MM.1S (cell line): ENCODE measurements around the gene CHPF2.

ENCODE experiments used
- DNase-seq: peaks from one replicate; pipeline ENCODE4 v3.0.0-alpha.2; 2015
- H2AFZ ChIP-seq: fragments of 300-600 bp; sonication (generic); 2 replicates; pipeline ENCODE4 v1.6.0; 2016; ENCODE audit warnings: antibody characterized with exemption, low read length
- H3F3A ChIP-seq: fragments of 300-600 bp; sonication (generic); 2 replicates; pipeline ENCODE4 v1.6.1; 2016; ENCODE audit warnings: mild to moderate bottlenecking, antibody characterized with exemption, low read length, moderate library complexity, mixed read lengths; ENCODE audit not compliant: insufficient read depth
- H3K27ac ChIP-seq: fragments of 300-600 bp; sonication (generic); 2 replicates; pipeline ENCODE4 v1.5.1; 2016; ENCODE audit warnings: mild to moderate bottlenecking, low read length
- H3K27me3 ChIP-seq: fragments of 300-600 bp; sonication (generic); replicated peaks from 2 replicates; pipeline ENCODE4 v1.6.0; 2016; ENCODE audit warnings: low read length; ENCODE audit not compliant: insufficient read depth
- H3K36me3 ChIP-seq: fragments of 300-600 bp; sonication (generic); replicated peaks from 2 replicates; pipeline ENCODE4 v1.6.1; 2016; ENCODE audit warnings: mild to moderate bottlenecking, low read length, mixed read lengths; ENCODE audit not compliant: insufficient read depth
- H3K4me1 ChIP-seq: fragments of 300-600 bp; sonication (generic); 2 replicates; pipeline ENCODE4 v1.6.1; 2016; ENCODE audit warnings: low read length, mixed read lengths
- H3K4me2 ChIP-seq: fragments of 300-600 bp; sonication (generic); 2 replicates; pipeline ENCODE4 v1.6.0; 2016; ENCODE audit warnings: low read depth, low read length
- H3K4me3 ChIP-seq: fragments of 300-600 bp; sonication (generic); 2 replicates; pipeline ENCODE4 v1.5.1; 2016; ENCODE audit warnings: low read length, mixed read lengths
- H3K79me2 ChIP-seq: fragments of 300-600 bp; sonication (generic); 2 replicates; pipeline ENCODE4 v1.6.1; 2016; ENCODE audit warnings: mixed run types, low read length, mixed read lengths
- H3K9ac ChIP-seq: fragments of 300-600 bp; sonication (generic); 2 replicates; pipeline ENCODE4 v1.6.1; 2016; ENCODE audit warnings: low read length, mixed read lengths
- H3K9me2 ChIP-seq: fragments of 300-600 bp; sonication (generic); replicated peaks from 2 replicates; pipeline ENCODE4 v1.6.1; 2016; ENCODE audit warnings: mild to moderate bottlenecking, low read length, mixed read lengths; ENCODE audit not compliant: insufficient read depth
- H3K9me3 ChIP-seq: fragments of 300-600 bp; sonication (generic); replicated peaks from 2 replicates; pipeline ENCODE4 v1.6.1; 2016; ENCODE audit warnings: mild to moderate bottlenecking, low read length, mixed read lengths; ENCODE audit not compliant: insufficient read depth
- H4K20me1 ChIP-seq: fragments of 300-600 bp; sonication (generic); 2 replicates; pipeline ENCODE4 v1.6.1; 2016; ENCODE audit warnings: mild to moderate bottlenecking, low read length, moderate library complexity, mixed read lengths; ENCODE audit not compliant: insufficient read depth
- EZH2 ChIP-seq: fragments of 300-600 bp; sonication (generic); optimal IDR thresholded peaks from 2 replicates; pipeline ENCODE3; 2017; ENCODE audit warnings: low read depth, mild to moderate bottlenecking, antibody characterized with exemption, low read length, mixed read lengths
- EZH2phosphoT487 ChIP-seq: fragments of 300-600 bp; sonication (generic); IDR thresholded peaks from 2 replicates; pipeline ENCODE4 v1.6.1; 2018; ENCODE audit warnings: antibody characterized with exemption, low read length
- TF ChIP-seq, protein P1 (sequence below): fragments of 300-600 bp; sonication (generic); IDR thresholded peaks from 2 replicates; pipeline ENCODE4 v1.5.1; 2016; ENCODE audit warnings: antibody characterized with exemption, low read length, mixed read lengths

CHPF2 gene

DNA sequence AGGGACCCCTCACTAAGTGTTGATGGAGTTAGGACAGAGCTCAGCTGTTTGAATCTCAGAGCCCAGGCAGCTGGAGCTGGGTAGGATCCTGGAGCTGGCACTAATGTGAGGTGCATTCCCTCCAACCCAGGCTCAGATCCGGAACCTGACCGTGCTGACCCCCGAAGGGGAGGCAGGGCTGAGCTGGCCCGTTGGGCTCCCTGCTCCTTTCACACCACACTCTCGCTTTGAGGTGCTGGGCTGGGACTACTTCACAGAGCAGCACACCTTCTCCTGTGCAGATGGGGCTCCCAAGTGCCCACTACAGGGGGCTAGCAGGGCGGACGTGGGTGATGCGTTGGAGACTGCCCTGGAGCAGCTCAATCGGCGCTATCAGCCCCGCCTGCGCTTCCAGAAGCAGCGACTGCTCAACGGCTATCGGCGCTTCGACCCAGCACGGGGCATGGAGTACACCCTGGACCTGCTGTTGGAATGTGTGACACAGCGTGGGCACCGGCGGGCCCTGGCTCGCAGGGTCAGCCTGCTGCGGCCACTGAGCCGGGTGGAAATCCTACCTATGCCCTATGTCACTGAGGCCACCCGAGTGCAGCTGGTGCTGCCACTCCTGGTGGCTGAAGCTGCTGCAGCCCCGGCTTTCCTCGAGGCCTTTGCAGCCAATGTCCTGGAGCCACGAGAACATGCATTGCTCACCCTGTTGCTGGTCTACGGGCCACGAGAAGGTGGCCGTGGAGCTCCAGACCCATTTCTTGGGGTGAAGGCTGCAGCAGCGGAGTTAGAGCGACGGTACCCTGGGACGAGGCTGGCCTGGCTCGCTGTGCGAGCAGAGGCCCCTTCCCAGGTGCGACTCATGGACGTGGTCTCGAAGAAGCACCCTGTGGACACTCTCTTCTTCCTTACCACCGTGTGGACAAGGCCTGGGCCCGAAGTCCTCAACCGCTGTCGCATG is 5.2 kb downstream of the CHPF2 start:
- Histone ChIP-seq H3K79me2 (peaks cover 34% of the 10 kb centered on the region), H3K27ac (no peak overlapping the region), H3K36me3 (peaks cover 8% of the 10 kb centered on the region; the same call in 1 of the 2 replicates), H3K4me1 (peaks cover 10% of the 10 kb centered on the region), H4K20me1 (no peaks in the 10 kb centered on the region), H2AFZ (no peak overlapping the region), H3K4me2 (no peak overlapping the region), H3K27me3 (no peaks in the 10 kb centered on the region), H3K9ac (no peak overlapping the region), H3K9me3 (no peaks in the 10 kb centered on the region), H3F3A (0 out of 2 replicates have a peak, but pooled peaks cover under 1% of the 10 kb centered on the region), H3K9me2 (no peaks in the 10 kb centered on the region), H3K4me3 (no peak overlapping the region)
- TF ChIP-seq, protein P1, sequence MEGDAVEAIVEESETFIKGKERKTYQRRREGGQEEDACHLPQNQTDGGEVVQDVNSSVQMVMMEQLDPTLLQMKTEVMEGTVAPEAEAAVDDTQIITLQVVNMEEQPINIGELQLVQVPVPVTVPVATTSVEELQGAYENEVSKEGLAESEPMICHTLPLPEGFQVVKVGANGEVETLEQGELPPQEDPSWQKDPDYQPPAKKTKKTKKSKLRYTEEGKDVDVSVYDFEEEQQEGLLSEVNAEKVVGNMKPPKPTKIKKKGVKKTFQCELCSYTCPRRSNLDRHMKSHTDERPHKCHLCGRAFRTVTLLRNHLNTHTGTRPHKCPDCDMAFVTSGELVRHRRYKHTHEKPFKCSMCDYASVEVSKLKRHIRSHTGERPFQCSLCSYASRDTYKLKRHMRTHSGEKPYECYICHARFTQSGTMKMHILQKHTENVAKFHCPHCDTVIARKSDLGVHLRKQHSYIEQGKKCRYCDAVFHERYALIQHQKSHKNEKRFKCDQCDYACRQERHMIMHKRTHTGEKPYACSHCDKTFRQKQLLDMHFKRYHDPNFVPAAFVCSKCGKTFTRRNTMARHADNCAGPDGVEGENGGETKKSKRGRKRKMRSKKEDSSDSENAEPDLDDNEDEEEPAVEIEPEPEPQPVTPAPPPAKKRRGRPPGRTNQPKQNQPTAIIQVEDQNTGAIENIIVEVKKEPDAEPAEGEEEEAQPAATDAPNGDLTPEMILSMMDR = no peak
- no peak for TF ChIP-seq EZH2
- no peak for TF ChIP-seq EZH2phosphoT487
- no peak for DNase-seq

DNA sequence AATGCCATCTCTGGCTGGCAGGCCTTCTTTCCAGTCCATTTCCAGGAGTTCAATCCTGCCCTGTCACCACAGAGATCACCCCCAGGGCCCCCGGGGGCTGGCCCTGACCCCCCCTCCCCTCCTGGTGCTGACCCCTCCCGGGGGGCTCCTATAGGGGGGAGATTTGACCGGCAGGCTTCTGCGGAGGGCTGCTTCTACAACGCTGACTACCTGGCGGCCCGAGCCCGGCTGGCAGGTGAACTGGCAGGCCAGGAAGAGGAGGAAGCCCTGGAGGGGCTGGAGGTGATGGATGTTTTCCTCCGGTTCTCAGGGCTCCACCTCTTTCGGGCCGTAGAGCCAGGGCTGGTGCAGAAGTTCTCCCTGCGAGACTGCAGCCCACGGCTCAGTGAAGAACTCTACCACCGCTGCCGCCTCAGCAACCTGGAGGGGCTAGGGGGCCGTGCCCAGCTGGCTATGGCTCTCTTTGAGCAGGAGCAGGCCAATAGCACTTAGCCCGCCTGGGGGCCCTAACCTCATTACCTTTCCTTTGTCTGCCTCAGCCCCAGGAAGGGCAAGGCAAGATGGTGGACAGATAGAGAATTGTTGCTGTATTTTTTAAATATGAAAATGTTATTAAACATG is 6.0 kb downstream of the CHPF2 start:
- Histone ChIP-seq H3K79me2 (peaks cover 26% of the 10 kb centered on the region), H3K9me3 (no peaks in the 10 kb centered on the region), H3K9ac (no peak overlapping the region), H3K4me1 (peaks cover 10% of the 10 kb centered on the region), H2AFZ (no peak overlapping the region), H4K20me1 (no peaks in the 10 kb centered on the region), H3K27ac (no peak overlapping the region), H3F3A (0 out of 2 replicates have a peak, but pooled peaks cover 9% of the 10 kb centered on the region), H3K27me3 (no peaks in the 10 kb centered on the region), H3K4me2 (no peak overlapping the region), H3K36me3 (peaks cover 8% of the 10 kb centered on the region; the same call in 1 of the 2 replicates), H3K4me3 (no peak overlapping the region), H3K9me2 (no peaks in the 10 kb centered on the region)
- no peak for TF ChIP-seq EZH2phosphoT487
- TF ChIP-seq, protein P1 = no peak
- no peak for TF ChIP-seq EZH2
- DNase-seq = no peak

GRCh38 chr7:151238924-151239836 is 6.9 kb downstream of the CHPF2 start:
- Histone ChIP-seq H3K9me3 (no peaks in the 10 kb centered on the region), H3K79me2 (peaks cover 17% of the 10 kb centered on the region), H3K4me2 (no peak overlapping the region), H3K4me3 (no peak overlapping the region), H3K9ac (no peak overlapping the region), H2AFZ (no peak overlapping the region), H3K36me3 (peaks cover 8% of the 10 kb centered on the region; the same call in 1 of the 2 replicates), H3K4me1 (peaks cover 8% of the 10 kb centered on the region), H3K27ac (no peak overlapping the region), H4K20me1 (no peaks in the 10 kb centered on the region), H3K9me2 (no peaks in the 10 kb centered on the region), H3F3A (0 out of 2 replicates have a peak, but pooled peaks cover 9% of the 10 kb centered on the region), H3K27me3 (peaks cover 6% of the 10 kb centered on the region; the same call in 1 of the 2 replicates)
- no peak for DNase-seq
- TF ChIP-seq EZH2 (no peak), EZH2phosphoT487 (no peak)
- TF ChIP-seq, protein P1 = no peak
